Neural cell (in vitro differentiated cells): ENCODE results near the gene ADAMTS18.

ENCODE experiments used
- CTCF ChIP-seq: fragments of 450-650 bp; IDR thresholded peaks from 2 replicates; pipeline ENCODE4 v1.5.1; 2014; ENCODE audit warnings: antibody characterized with exemption, mild to moderate bottlenecking, moderate library complexity; ENCODE audit not compliant: poor library complexity, severe bottlenecking
- EP300 ChIP-seq: fragments of 450-650 bp; conservative IDR thresholded peaks from 2 replicates; pipeline ENCODE4 v1.6.1; 2014; ENCODE audit warnings: antibody characterized with exemption, mild to moderate bottlenecking, moderate library complexity; ENCODE audit not compliant: poor library complexity, severe bottlenecking
- EZH2 ChIP-seq: fragments of 200-600, 300-800 bp; shearing (Covaris generic), sonication (generic); IDR thresholded peaks from 2 replicates; pipeline ENCODE4 v1.6.1; 2014; ENCODE audit warnings: antibody characterized with exemption, low read length, borderline replicate concordance, mild to moderate bottlenecking; ENCODE audit not compliant: insufficient read depth, poor library complexity, severe bottlenecking
- POLR2AphosphoS5 ChIP-seq: IDR thresholded peaks from 2 replicates; pipeline ENCODE4 v1.6.1; 2012
- SMC3 ChIP-seq: fragments of 450-650 bp; conservative IDR thresholded peaks from 2 replicates; pipeline ENCODE4 v1.6.1; 2014; ENCODE audit warnings: antibody characterized with exemption, mild to moderate bottlenecking, moderate library complexity; ENCODE audit not compliant: poor library complexity
- TAF1 ChIP-seq: IDR thresholded peaks from 2 replicates; pipeline ENCODE4 v1.6.1; 2012; ENCODE audit warnings: low read depth

GRCh38 chr16:77416939-77417480 is 17.8 kb downstream of the ADAMTS18 start:
- no peak for TF ChIP-seq CTCF
- no peak for TF ChIP-seq TAF1
- TF ChIP-seq EZH2: no peak
- no peak for TF ChIP-seq POLR2AphosphoS5
- TF ChIP-seq EP300: no peak
- TF ChIP-seq SMC3: no peak
